Ishikawa (cell line): ENCODE measurements around the gene HEXA.

ENCODE experiments used
- CEBPB ChIP-seq: IDR thresholded peaks from 2 replicates; pipeline ENCODE4 v1.6.1; 2012
- CREB1 ChIP-seq: IDR thresholded peaks from 2 replicates; pipeline ENCODE4 v1.6.1; 2012; ENCODE audit warnings: low read depth
- EGR1 ChIP-seq: IDR thresholded peaks from 2 replicates; pipeline ENCODE4 v1.6.1; 2012
- EP300 ChIP-seq: IDR thresholded peaks from 2 replicates; pipeline ENCODE4 v1.6.1; 2012; ENCODE audit warnings: borderline replicate concordance
- FOXM1 ChIP-seq: IDR thresholded peaks from 2 replicates; pipeline ENCODE4 v1.6.1; 2012; ENCODE audit warnings: low read depth, borderline replicate concordance
- MAX ChIP-seq: IDR thresholded peaks from 2 replicates; pipeline ENCODE4 v1.6.1; 2012
- NFIC ChIP-seq: IDR thresholded peaks from 2 replicates; pipeline ENCODE4 v1.6.1; 2012
- RAD21 ChIP-seq: IDR thresholded peaks from 2 replicates; pipeline ENCODE4 v1.6.1; 2012; ENCODE audit warnings: low read depth
- REST ChIP-seq: IDR thresholded peaks from 2 replicates; pipeline ENCODE4 v1.6.1; 2012; ENCODE audit warnings: low read depth, mild to moderate bottlenecking
- TAF1 ChIP-seq: IDR thresholded peaks from 2 replicates; pipeline ENCODE4 v1.6.1; 2012; ENCODE audit warnings: low read depth, mild to moderate bottlenecking
- TCF12 ChIP-seq: IDR thresholded peaks from 2 replicates; pipeline ENCODE4 v1.6.1; 2012; ENCODE audit warnings: low read depth
- TEAD4 ChIP-seq: IDR thresholded peaks from 2 replicates; pipeline ENCODE4 v1.6.1; 2012
- USF1 ChIP-seq: IDR thresholded peaks from 2 replicates; pipeline ENCODE4 v1.6.1; 2012
- YY1 ChIP-seq: IDR thresholded peaks from 2 replicates; pipeline ENCODE4 v1.6.1; 2012; ENCODE audit warnings: low read depth
- ZBTB7A ChIP-seq: IDR thresholded peaks from 2 replicates; pipeline ENCODE4 v1.6.1; 2012; ENCODE audit warnings: low read depth

Gene HEXA

GRCh38 chr15:72377331-72377730, 1.5 kb upstream of the HEXA start:
- no peak for TF ChIP-seq EGR1
- no peak for TF ChIP-seq CEBPB
- TF ChIP-seq YY1 = no peak
- no peak for TF ChIP-seq REST
- no peak for TF ChIP-seq ZBTB7A
- no peak for TF ChIP-seq TAF1
- no peak for TF ChIP-seq FOXM1
- TF ChIP-seq TCF12 = no peak
- TF ChIP-seq MAX = no peak

GRCh38 chr15:72375501-72375845, 341 bp downstream of the HEXA start:
- TF ChIP-seq TCF12 (no peak), YY1 (no peak), NFIC (no peak), FOXM1 (no peak), USF1 (no peak)

GRCh38 chr15:72372361-72372760, 3.5 kb downstream of the HEXA start:
- no peak for TF ChIP-seq RAD21

- TF ChIP-seq YY1 = no peak
These were observed 5.8 kb downstream of the HEXA start for GRCh38 chr15:72369964-72370363.

- TF ChIP-seq MAX (no peak), EP300 (no peak), TEAD4 (no peak), YY1 (no peak), TAF1 (no peak), RAD21 (no peak), USF1 (no peak), FOXM1 (no peak), CEBPB (no peak), REST (no peak), EGR1 (no peak), TCF12 (no peak), ZBTB7A (no peak), NFIC (no peak), CREB1 (no peak)
These were observed 6.9 kb downstream of the HEXA start for GRCh38 chr15:72368899-72369298.

GRCh38 chr15:72368325-72368724, 7.5 kb downstream of the HEXA start:
- no peak for TF ChIP-seq EP300
- TF ChIP-seq YY1 = no peak
- no peak for TF ChIP-seq EGR1
- no peak for TF ChIP-seq FOXM1
- no peak for TF ChIP-seq TCF12
- TF ChIP-seq NFIC = no peak

- TF ChIP-seq FOXM1 (no peak), EP300 (no peak), TEAD4 (no peak), EGR1 (no peak), RAD21 (no peak), REST (no peak), YY1 (no peak), USF1 (no peak), NFIC (no peak), CREB1 (no peak), TCF12 (no peak), MAX (no peak), TAF1 (no peak), ZBTB7A (no peak), CEBPB (no peak)
These were observed 10.0 kb downstream of the HEXA start for GRCh38 chr15:72365844-72366243.
